DMS 273 (cell line): Measurements from ENCODE around the gene RAB23.
A peak's percentile ranks its signal among the peaks of the same experiment; 100 is the strongest.
"Not testable (repeated sequence)": the region's sequence is repeated elsewhere in the genome, so short reads cannot be mapped to it uniquely, and the experiment has no call there.

Source experiments
- DNase-seq: peaks from one replicate; lab custom pipeline; 2025; ENCODE audit not compliant: unreplicated experiment; lab: John Stamatoyannopoulos, UW

The RAB23 gene

DNA sequence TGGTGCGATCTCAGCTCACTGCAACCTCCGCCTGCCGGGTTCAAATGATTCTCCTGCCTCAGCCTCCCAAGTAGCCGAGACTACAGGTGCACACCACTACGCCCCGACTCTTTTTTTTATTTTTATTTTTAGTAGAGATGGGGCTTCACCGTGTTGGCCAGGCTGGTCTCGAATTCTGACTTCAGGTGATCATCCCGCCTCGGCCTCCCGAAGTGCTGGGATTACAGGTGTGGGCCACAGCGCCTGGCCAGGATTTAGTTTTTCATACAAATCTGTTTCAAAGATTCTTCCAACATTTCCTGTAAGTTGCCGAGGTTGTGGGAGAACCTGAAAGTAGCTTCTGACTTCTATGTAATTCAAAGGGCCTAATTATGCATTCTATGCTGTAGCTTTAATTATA is 21.4 kb upstream of the RAB23 start:
- not testable (repeated sequence) for DNase-seq

DNA sequence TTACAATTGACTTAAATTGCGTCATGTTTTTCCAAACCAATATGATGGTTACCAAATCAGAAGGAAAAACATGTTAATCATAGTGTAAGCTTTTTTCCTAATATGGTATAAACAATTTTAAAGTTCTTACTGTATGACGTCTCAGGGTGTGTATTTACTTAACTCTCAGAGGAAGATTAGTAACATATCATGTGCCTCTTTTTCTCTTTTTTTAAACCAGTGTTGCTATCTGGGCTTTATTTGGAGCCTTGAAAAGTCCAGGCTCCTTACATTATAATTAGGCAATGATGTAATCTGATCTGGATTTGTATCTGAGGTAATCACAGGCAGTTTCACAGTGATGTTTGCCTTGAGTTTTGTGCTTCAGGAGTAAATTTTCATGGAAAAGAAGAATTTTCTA is 20.4 kb upstream of the RAB23 start:
- DNase-seq, result peak; percentile 43

DNA sequence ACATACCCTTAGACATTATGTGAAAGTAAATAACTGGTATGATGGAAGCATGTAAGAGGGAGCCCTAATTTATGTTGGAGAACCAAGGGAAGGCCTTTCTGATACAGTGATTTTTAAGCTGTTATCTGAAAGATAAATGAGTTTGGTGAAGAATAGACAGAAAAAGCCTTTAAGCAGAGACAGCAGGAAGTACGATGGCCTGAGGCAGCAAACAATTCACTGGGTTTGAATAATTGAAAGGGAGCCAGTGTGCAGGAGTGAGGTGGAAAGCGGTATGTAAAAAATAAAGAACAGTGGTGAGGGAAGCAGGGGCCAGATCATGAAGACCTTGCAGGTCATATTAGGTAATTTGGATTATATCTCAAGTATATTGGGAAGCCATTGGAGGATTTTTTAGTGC is 4.1 kb upstream of the RAB23 start:
- DNase-seq, result no peak

DNA sequence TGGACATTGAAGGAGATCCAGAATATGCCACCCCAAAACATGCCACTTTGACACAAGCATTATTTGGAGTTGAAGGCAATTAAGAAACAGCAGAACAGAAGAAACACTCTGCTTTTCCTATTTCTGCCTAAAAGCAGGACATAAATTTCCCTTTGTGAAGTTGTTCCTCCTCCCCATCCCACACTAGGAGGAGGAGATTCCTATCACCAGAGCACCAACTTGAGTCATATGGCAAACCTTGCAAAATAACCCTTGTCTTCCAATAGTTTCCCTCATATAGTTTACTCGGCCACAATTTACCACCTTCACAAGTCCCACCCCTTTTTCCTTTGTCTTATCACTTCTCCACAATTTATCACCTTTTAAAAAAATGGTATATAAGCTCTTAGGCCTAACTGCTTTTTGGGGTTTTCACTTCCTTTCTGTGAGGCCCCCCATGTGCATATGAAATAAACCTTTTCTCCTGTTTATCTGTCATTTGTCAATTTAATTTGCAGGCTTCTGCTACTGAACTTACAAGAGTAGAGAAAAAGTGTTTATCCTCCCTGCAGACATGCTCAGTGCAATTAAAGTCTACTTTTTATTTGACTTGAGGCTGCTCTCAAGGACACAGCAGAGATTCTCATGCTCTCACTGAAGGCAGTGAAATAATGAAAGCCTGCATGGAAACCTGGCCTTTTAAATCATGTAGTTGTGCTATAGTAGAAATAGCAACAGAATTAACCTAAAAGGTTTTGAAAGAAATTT is 2.8 kb upstream of the RAB23 start:
- DNase-seq, result no peak

DNA sequence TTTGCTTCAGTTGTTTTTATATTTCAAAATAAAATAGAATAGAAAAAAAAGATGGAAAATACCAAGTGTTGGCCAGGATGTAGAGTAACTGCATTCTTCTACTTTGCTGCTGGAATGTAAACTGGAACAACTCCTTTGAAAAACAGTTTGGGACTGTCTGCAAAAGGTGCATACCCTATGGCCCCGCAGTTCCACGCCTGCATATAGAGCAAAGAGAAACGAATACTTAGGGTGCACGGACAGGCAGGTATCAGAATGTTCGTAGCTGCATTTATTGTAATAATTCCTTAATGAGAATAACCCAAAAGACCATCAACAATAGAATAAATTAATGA is 603 bp upstream of the RAB23 start:
- no peak for DNase-seq

DNA sequence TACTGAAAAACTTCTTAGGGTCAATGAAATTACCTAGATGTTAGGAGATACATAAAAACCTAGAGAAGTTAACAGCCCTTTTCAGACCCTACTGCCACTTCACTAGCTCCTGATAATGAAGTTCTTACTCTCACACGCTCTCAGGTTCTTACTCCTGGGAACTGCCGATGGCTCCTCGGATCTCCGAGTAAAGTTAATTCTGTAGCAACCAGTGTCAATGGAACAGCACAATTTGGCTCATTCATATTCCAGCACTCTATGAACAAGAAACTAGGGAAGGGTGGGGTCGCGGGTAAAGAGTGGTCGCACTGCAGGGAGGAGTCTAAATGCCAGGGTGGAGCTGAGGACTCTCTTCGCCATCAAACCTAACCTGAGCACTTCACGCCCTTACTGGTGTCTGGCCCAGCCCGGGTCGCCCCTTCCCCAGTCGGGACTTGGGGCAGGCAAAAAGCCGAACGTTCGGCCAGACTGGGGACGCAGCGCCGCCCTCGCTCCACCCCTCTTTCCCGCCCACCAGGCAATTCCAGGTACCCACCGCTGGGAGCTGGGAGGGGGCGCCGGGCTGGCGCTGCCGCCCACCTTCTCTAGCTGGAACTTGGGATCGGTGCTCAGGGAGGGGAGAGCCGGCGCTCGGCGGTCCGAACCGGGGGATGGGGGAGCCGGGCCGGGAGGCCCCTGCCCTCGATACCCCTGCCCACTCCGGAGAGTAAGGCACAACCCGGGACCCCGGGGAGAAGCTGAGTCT is 744 bp downstream of the RAB23 start:
- DNase-seq, result peak; percentile 86

DNA sequence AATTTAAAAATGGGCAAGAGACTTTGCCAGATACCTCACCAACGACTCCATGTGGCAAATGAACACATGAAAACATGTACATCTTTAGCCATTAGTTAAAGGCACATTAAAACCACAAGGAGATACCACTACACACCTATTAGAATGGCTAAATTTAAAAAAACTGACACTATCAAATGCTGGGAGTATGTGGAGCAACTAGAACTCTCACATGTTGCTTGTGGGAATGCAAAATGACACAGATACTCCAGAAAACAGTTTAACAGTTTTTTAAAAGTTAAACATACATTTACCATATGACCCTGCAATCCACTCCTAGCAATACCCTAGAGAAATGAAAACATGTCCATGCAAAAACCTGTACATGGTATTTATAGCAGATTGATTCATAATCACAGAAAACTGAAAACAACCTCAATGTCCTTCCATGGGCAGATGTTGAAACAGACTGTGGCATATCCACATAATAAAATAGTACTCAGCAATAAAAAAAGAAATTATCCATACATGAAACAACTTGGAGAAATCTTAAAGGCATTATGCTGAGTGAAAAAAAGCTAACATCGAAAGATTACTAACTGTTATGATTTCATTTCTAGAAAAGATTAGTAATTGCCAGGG is 1.9 kb downstream of the RAB23 start:
- DNase-seq, result no peak

DNA sequence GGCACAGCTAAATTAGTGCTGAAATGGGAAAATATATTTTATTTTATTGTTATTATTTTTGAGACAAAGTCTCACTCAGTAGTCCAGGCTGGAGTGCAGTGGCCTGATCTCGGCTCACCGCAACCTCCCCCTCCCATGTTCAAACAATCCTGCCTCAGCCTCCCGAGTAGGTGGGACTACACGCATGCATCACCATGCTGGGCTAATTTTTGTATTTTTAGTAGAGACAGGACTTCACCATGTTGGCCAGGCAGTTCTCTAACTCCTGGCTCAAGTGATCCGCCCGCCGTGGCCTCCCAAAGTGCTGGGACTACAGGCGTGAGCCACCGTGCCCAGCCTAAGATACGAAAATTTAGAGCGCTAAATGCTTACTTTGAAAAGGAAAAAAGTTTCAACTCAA is 4.8 kb downstream of the RAB23 start:
- no peak for DNase-seq

DNA sequence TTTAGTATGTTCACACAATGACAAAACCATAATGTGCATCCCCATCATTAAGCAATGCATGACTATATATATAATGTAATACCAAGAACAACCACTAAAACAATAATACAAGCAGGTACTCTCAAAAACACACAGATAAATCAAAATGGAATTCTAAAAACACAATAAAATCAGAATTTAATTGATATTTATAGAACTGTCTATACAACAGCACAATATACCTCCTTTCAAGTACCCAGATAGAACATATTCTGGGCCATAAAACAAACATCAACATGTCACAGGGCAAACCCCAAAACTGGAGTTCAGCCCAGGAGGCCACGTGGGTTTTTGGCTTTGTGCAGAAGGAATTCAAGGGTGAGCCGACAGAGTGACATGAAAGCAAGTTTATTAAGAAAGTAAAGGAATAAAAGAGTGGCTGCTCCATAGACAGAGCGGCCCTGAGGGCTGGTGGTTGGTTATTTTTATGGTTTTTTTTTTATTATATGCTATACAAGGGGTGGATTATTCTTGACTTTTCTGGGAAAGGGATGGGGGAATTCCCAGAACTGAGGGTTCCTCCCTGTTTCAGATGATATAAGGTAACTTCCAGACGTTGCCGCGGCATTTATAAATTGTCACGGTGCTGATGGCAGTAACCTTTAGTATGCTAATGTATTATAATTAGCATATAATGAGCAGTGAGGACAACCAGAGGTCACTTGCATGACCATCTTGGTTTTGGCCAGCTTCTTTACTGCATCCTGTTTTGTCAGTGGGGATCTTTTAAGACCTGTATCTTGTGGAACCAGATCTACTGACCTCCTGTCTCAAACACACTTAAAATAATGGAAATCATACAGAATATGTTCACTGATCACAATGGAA is 5.6 kb downstream of the RAB23 start:
- DNase-seq, result peak; percentile 45

DNA sequence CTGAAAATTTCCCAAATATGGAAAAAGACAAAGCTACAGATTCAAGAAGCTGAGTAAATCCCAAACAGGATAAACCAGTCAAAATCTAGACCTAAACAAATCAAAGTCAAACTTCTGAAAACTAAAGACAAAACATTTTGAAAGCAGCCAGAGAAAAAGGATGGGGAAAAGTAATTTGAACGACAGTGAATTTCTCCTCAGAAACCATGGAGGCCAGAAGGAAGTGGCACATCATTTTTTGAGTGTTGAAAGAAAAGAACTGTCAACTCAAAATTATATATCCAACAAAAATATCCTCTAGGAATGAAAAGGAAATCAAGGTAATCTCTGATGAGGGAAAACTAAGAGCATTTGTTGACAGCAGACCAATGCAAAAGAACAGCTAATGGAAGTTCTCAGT is 6.8 kb downstream of the RAB23 start:
- DNase-seq, result no peak

DNA sequence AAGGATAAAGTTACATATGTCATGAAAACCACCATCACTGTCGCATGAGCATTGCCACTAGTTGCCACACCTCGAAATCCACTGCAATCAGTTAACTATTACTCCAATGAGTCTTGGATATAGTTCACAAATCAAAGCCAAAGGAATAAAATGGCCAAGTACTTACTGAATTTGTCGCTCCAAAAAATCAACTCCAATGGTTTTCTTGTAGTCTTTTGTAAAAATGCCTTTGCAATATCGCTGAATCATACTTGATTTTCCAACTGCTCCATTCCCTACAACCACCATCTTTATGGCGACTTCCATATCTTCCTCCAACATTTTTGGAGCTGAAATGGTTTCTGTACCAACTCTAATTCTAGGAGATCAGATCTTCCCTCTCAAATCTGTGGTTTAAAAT is 12.0 kb downstream of the RAB23 start:
- DNase-seq, result no peak

DNA sequence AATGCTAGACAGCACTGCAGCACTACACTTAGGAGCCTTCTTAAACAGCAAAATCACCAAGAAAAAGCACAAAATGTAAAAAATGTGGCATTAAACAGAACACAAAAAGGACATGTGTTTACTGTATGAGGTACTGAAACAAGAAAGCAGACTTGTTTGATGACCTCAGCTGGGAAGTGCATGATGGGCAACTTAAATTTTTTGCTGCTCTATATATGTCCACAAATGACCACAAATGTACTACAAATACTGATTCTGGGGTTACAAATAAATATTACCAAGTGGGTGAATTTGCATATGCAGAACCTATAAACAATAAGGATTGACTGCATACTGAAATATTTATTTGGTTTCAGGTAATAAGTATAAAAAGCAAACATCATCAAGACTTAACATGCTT is 13.1 kb downstream of the RAB23 start:
- DNase-seq, result no peak

DNA sequence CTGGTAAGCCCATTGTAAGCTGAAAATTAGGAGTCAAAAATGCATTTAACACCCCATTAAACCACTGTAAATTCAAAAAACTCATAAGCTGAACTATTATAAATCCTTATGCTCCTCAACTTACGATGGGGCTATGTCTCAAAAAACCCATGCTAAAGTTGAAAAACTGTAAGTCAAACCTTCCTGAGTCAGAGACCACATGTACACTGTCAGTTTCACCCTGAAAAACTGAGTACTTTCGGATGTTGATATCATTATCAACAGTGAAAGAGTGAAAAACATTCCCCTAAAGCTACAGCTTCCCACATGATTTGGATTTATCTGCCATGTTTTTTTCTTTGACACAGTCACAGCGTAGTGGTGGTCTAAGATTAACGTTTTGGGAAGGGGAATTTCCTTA is 14.2 kb downstream of the RAB23 start:
- no peak for DNase-seq

DNA sequence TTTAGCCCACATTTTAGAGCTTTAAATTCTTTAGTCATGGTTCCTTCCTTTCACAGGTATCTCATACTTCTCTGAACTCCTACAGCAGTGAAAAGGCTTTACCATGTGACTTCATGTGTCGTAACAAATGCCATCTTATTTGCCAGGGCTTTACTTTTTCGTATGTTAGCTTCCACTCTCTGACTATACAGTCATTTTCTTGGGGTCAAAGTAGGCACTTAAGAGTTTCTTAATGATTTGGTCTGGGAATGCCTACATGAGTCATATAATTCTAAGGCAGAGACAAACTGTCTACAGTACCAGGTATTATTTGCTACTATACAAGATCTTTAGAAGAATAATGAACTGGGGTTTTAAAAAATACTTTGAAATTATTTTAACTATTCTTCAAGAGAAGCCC is 15.0 kb downstream of the RAB23 start:
- DNase-seq, result no peak

DNA sequence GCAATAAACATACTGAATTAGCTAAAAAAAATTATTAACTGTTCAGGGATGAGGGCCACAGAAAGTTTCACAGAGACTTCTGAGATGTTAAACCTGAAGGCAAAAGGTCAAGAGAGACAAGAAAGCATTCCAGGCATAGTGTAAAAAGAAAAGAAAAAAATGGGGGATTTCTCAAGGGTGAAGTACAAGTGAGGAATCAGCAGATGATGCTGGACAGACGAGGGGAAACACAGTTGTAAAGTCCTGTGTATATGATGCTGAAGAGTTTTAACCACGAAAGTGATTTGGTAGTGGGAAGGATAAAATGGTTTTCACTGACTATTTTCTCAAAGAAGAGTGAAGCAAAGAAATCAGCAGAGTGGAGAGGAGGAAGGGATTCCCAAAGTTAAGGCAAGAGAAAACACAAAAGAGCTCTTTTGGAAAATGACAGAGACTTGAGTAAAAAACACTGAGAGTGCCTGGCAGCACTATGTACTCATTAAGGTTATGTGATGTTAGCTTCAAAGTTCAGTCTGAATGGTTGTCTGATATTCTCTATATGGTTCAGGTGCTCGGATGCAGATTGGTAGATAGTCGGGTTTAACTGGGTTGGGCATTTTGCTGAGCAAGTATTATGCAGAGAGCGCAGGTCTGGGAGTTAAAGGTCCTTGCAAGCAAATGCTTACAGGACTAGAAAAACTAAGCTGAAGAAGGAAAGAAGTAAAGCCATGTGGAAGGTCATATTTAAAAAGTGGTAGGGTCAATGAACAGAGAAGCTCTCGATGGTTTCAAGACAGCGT is 16.4 kb downstream of the RAB23 start:
- DNase-seq, result no peak

DNA sequence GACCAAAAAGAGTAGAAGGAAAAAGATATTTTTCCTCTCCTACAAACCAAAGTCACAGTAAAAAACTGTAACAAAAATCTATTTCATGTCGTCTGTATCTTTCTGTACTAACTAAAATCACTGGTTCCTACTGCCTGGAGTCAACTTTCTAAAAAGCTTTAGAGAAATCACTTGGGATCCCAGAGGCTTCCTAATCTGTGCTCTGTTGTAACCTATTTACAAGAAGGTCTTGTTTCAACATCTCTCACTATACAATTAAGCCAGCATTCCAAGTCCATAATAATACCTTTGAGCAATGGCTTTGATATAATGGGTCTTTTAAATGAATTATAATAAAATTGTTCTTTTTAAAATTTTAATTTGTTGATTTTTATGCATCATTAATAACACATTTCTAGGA is 20.4 kb downstream of the RAB23 start:
- no peak for DNase-seq

DNA sequence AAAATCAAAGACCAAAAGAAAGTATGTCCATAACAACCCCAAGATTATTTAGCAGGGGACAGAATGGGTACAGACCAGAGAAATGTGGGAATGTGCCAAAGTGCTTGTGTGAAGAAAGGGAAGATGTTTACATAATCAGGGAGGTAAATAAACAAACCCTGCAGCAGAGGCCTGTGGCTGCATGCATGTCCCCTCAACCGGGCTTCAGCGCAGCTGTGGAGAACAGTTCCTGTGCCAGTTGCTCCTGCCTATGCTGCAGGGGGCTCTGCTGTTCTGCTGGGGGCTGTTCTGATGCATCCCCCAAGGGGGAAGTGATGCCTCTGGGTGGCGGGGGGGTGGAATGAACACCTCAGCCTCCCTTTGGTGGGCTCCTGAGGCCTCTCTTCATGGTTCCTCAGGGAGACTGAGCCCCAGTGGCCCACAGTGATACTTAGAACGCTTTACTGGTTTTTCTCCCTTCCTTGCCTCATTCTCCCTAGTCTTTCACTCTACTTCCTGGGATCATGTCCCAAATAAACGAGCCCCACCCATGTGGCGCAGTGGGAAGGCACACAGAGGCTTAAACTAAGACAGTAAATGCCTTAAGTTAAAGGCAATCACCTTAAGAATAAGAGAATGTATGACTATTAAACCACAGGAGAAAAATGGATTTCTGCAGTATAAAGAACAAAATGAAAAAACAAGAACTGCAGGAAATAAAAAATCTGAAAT is 23.0 kb downstream of the RAB23 start:
- DNase-seq, result no peak

DNA sequence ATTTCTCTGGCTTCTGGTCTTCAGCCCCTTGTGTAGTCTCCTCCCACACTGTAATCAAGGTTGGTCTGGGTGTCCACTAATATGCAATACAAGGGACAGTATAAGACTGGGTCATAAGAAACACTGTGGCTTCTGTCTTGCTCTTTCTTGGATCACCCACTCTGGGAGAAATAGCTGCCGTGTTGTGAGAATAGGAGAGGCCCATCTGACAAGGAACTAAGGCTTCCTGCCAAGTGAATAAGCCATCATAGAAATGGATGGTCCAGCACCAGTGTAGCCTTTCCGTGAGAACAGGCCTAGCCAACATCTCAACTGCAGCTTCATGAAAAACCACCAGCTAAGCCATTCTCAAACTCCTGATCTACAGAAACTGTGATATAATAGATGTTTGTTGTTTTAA is 26.6 kb downstream of the RAB23 start:
- peak; percentile 9 for DNase-seq

DNA sequence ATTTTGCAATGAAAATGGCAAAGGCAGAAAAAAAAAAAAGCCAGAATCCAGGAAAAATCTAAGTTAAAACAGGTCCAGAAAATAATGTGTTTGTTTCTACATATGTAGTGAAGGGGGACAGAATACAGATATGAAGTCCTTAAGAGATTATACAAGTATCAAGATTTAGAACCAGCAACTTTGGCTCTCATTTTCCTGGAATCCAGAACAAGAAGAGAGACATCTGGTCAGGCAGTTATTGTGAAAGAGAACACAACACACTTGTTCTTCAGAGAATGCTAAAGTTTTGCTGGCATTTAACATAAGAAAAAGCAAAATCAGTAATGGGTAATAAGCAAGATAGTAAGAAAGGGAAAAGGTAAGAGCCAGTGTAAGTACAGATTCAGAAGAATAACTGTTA is 28.9 kb downstream of the RAB23 start:
- no peak for DNase-seq

DNA sequence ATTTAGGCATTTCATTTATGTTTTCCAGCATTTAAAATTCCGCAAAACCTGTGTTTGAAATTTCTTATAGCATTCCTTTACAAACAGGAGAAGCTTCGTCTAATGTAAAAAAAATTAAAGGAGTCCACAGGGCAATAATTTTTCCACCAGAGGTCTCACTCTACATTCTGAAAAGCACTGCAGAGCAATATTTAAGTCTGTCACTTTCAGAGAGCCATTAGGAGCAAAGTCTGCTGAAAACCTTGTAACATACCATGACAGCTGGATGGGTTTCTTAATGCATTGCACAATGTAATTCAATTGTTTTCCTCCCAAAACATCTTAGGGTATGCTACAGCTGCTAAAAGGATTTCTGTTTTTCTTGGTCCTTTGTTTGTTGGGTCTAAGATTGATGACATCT is 32.0 kb downstream of the RAB23 start:
- DNase-seq, result peak; percentile 43
